ENCODE results near the gene KCNK16.

The KCNK16 gene

GRCh38 chr6:39322306-39322850 lies at the start of gene KCNK16:
KCNK16 (minus strand) TSS chr6:39322702; CDS start chr6:39322540, 162 bp downstream.
- no peak for DNase-seq (ENCODE audit: low read depth)

GRCh38 chr6:39370390-39370789 lies 47.9 kb upstream of the KCNK16 start:
- no peak for DNase-seq (ENCODE audit: low read depth)

- no peak for DNase-seq (ENCODE audit: low read depth)
These were observed 47.5 kb upstream of the KCNK16 start for GRCh38 chr6:39369987-39370386.

GRCh38 chr6:39367700-39368099 lies 45.2 kb upstream of the KCNK16 start:
- no peak for DNase-seq (ENCODE audit: low read depth)

- no peak for DNase-seq (ENCODE audit: low read depth)
These were observed 44.6 kb upstream of the KCNK16 start for GRCh38 chr6:39366931-39367618.

- peak; percentile 39 for DNase-seq (ENCODE audit: low read depth)
These were observed 43.0 kb upstream of the KCNK16 start for GRCh38 chr6:39365281-39366074.

GRCh38 chr6:39363280-39363679 lies 40.8 kb upstream of the KCNK16 start:
- no peak for DNase-seq (ENCODE audit: low read depth)

- peak; percentile 13 for DNase-seq (ENCODE audit: low read depth)
These were observed 40.0 kb upstream of the KCNK16 start for GRCh38 chr6:39362487-39362865.

- peak; percentile 23 for DNase-seq (ENCODE audit: low read depth)
These were observed 39.4 kb upstream of the KCNK16 start for GRCh38 chr6:39361657-39362486.

- no peak for DNase-seq (ENCODE audit: low read depth)
These were observed 37.9 kb upstream of the KCNK16 start for GRCh38 chr6:39360378-39360777.

GRCh38 chr6:39357998-39358686 lies 35.6 kb upstream of the KCNK16 start:
- no peak for DNase-seq (ENCODE audit: low read depth)

GRCh38 chr6:39353698-39354315 lies 31.3 kb upstream of the KCNK16 start:
- no peak for DNase-seq (ENCODE audit: low read depth)

- no peak for DNase-seq (ENCODE audit: low read depth)
These were observed 28.4 kb upstream of the KCNK16 start for GRCh38 chr6:39350723-39351505.

GRCh38 chr6:39348740-39349139 lies 26.2 kb upstream of the KCNK16 start:
- no peak for DNase-seq (ENCODE audit: low read depth)

- DNase-seq (ENCODE audit: low read depth): peak; percentile 41
These were observed 25.5 kb upstream of the KCNK16 start for GRCh38 chr6:39347906-39348585.

- DNase-seq (ENCODE audit: low read depth): no peak
These were observed 24.7 kb upstream of the KCNK16 start for GRCh38 chr6:39347206-39347605.

GRCh38 chr6:39344821-39345280 lies 22.3 kb upstream of the KCNK16 start:
- no peak for DNase-seq (ENCODE audit: low read depth)

GRCh38 chr6:39343396-39343870 lies 20.9 kb upstream of the KCNK16 start:
- DNase-seq (ENCODE audit: low read depth): no peak

- DNase-seq (ENCODE audit: low read depth): no peak
These were observed 20.3 kb upstream of the KCNK16 start for GRCh38 chr6:39342692-39343395.

Measured in GM04504 (cell line).